ENCODE measurements around the gene NR6A1.

NR6A1 gene

DNA sequence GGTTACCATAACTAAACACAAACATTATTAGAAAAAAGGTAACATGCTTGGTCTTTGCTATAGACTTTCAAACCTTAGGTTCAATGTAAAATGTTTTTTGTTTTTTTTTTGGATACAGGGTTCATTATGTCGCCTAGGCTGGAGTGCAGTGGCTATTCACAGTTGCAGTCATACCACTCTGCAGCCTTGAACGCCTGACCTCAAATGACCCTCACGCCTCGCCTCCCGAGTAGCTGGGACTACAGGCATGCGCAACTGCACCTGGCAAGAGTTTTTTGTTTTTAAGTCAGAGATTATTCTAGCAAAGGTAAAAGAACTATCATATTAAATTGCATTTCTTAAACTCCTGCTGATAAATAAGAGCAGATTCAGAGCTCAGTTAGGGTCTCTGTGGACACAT is 208.8 kb downstream of the NR6A1 start:
- Histone ChIP-seq H3K4me1 (ENCODE audit: control insufficient read depth, insufficient read depth, low read length) (peaks cover 4% of the 10 kb centered on the region), H3K4me3 (ENCODE audit: low read length) (no peak overlapping the region), H3K36me3 (ENCODE audit: insufficient read depth, low read length) (no peaks in the 10 kb centered on the region), H3K4me2 (ENCODE audit: low read length) (no peak overlapping the region), H3K9me3 (replicated peaks; ENCODE audit: low read length) (no peaks in the 10 kb centered on the region), H3K9ac (ENCODE audit: low read depth, low read length) (no peak overlapping the region), H3K27me3 (ENCODE audit: control insufficient read depth, insufficient read depth, low read length) (no peaks in the 10 kb centered on the region)

GRCh38 chr9:124559871-124560270 is 211.2 kb downstream of the NR6A1 start:
- Histone ChIP-seq H3K9me3 (replicated peaks; ENCODE audit: low read length) (no peaks in the 10 kb centered on the region), H3K36me3 (ENCODE audit: insufficient read depth, low read length) (no peaks in the 10 kb centered on the region), H3K4me3 (ENCODE audit: low read length) (no peak overlapping the region), H3K4me2 (ENCODE audit: low read length) (no peak overlapping the region), H3K27me3 (ENCODE audit: control insufficient read depth, insufficient read depth, low read length) (no peaks in the 10 kb centered on the region), H3K9ac (ENCODE audit: low read depth, low read length) (no peak overlapping the region), H3K4me1 (ENCODE audit: control insufficient read depth, insufficient read depth, low read length) (peaks cover 4% of the 10 kb centered on the region)

DNA sequence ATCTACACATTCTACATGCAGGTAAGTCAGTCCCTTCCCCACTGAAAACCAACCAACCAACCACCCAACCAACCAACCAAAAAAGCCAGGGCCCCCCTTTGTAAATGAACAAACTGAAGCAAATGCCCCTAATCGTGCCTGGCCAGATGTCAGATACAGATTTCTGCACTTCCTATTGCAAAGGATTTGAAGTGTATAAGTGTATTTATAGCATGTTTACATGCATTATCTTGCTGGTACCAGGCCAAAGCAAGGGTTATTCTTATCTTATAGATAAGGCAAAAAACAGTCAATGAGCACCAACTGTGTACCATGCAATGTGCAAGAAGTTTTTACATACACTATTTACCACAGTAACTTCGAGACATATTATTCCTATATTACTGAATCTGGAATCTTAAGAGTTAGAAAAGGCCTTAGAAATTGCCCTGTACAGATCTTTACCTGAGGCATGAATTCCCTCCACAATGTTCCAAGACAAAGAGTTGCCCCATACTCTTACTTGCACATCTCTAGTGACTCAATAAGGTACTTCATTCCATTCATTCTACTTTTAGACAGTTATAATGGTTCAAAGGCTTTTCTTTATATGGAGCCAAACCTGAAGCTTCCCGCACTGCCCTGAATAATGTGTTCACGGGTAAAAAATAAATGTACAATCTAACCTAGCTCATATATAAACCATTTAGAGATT is 212.2 kb downstream of the NR6A1 start:
- H3K4me2 ChIP-seq (ENCODE audit: low read length): no peak overlapping the region

DNA sequence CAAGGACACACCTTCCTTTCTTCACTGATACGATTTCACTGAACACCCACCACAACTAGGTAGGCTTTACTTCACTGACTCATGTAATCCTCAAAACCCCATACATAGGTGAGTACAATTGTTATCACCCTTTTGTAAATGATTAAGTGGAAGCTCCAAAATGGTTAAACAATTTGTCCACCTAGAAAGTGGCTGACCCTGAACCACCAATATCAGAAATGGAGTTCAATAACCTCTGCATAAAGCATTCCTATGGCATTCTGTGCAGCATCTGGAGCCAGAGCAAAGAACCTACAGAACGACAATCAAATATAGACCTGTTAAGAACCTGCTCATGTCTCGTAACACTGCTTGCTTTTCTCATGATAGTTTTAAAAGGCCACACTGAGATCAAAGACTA is 213.2 kb downstream of the NR6A1 start:
- Histone ChIP-seq H3K9ac (ENCODE audit: low read depth, low read length) (no peak overlapping the region), H3K36me3 (ENCODE audit: insufficient read depth, low read length) (no peaks in the 10 kb centered on the region), H3K4me1 (ENCODE audit: control insufficient read depth, insufficient read depth, low read length) (peaks cover 13% of the 10 kb centered on the region), H3K4me2 (ENCODE audit: low read length) (no peak overlapping the region), H3K27me3 (ENCODE audit: control insufficient read depth, insufficient read depth, low read length) (no peaks in the 10 kb centered on the region), H3K4me3 (ENCODE audit: low read length) (no peak overlapping the region), H3K9me3 (replicated peaks; ENCODE audit: low read length) (no peaks in the 10 kb centered on the region)

More for the DNA sequence above, 212.2 kb downstream of the NR6A1 start:
- no peaks in the 10 kb centered on the region for H3K36me3 ChIP-seq (ENCODE audit: insufficient read depth, low read length)
- H3K9ac ChIP-seq (ENCODE audit: low read depth, low read length): no peak overlapping the region
- H3K4me1 ChIP-seq (ENCODE audit: control insufficient read depth, insufficient read depth, low read length): peaks cover 8% of the 10 kb centered on the region
- no peak overlapping the region for H3K4me3 ChIP-seq (ENCODE audit: low read length)
- H3K9me3 ChIP-seq (replicated peaks; ENCODE audit: low read length): no peaks in the 10 kb centered on the region
- no peaks in the 10 kb centered on the region for H3K27me3 ChIP-seq (ENCODE audit: control insufficient read depth, insufficient read depth, low read length)

DNA sequence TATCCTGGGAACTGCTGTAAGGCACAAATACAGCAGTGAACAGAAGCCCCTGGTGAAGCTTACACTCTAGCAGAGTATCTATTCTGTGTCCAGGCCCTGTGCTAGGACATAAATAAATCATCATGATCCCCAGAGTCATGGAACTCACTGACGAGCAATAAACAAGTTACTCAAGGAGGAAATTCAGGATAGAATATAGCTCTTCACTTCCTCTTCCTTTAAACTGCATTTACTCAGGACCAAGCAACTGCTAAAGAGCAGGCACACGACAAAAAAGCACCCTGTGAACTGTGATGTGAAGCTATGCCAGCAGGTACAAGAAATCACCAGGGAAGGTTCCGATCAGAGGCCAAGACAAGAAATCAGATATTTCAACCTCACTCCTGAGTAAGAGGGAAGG is 216.1 kb downstream of the NR6A1 start:
- Histone ChIP-seq H3K9ac (ENCODE audit: low read depth, low read length) (no peak overlapping the region), H3K4me1 (ENCODE audit: control insufficient read depth, insufficient read depth, low read length) (peaks cover 29% of the 10 kb centered on the region), H3K4me2 (ENCODE audit: low read length) (no peak overlapping the region), H3K27me3 (ENCODE audit: control insufficient read depth, insufficient read depth, low read length) (no peaks in the 10 kb centered on the region), H3K36me3 (ENCODE audit: insufficient read depth, low read length) (no peaks in the 10 kb centered on the region), H3K4me3 (ENCODE audit: low read length) (no peak overlapping the region), H3K9me3 (replicated peaks; ENCODE audit: low read length) (no peaks in the 10 kb centered on the region)

DNA sequence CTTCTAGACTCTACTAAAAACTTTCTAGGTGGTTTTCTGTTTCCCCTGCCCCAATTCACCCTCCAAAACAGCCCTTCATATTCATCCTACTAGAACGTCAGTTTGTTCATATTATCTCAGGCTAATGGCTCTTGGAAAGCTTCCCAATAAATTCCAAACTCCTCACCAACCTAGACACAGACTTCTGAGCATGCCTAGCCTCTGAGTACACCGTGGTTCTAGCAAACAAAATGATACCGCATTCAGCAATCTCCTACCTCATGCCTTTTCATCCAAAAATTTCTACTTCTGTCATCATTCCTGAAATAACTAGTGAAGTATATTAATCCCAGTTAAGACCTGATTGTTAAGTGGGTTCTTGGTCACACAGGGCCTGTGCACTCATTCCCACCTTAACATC is 217.4 kb downstream of the NR6A1 start:
- Histone ChIP-seq H3K4me2 (ENCODE audit: low read length) (no peak overlapping the region), H3K27me3 (ENCODE audit: control insufficient read depth, insufficient read depth, low read length) (no peaks in the 10 kb centered on the region), H3K4me1 (ENCODE audit: control insufficient read depth, insufficient read depth, low read length) (peaks cover 26% of the 10 kb centered on the region), H3K9ac (ENCODE audit: low read depth, low read length) (no peak overlapping the region), H3K36me3 (ENCODE audit: insufficient read depth, low read length) (no peaks in the 10 kb centered on the region), H3K4me3 (ENCODE audit: low read length) (no peak overlapping the region), H3K9me3 (replicated peaks; ENCODE audit: low read length) (no peaks in the 10 kb centered on the region)

- no peak overlapping the region for H3K4me3 ChIP-seq (ENCODE audit: low read length)
- H3K4me2 ChIP-seq (ENCODE audit: low read length): peak overlapping the region; percentile 15
- H3K9me3 ChIP-seq (replicated peaks; ENCODE audit: low read length): no peaks in the 10 kb centered on the region
- H3K36me3 ChIP-seq (ENCODE audit: insufficient read depth, low read length): no peaks in the 10 kb centered on the region
- H3K27me3 ChIP-seq (ENCODE audit: control insufficient read depth, insufficient read depth, low read length): no peaks in the 10 kb centered on the region
- peak overlapping the region; percentile 11 for H3K9ac ChIP-seq (ENCODE audit: low read depth, low read length)
- H3K4me1 ChIP-seq (ENCODE audit: control insufficient read depth, insufficient read depth, low read length): peaks cover 26% of the 10 kb centered on the region
Observed at GRCh38 chr9:124552273-124552605, 218.9 kb downstream of the NR6A1 start.

GRCh38 chr9:124551472-124552272 is 219.4 kb downstream of the NR6A1 start:
- Histone ChIP-seq H3K36me3 (ENCODE audit: insufficient read depth, low read length) (no peaks in the 10 kb centered on the region), H3K27me3 (ENCODE audit: control insufficient read depth, insufficient read depth, low read length) (no peaks in the 10 kb centered on the region), H3K4me2 (ENCODE audit: low read length) (peak overlapping the region; percentile 15), H3K4me1 (ENCODE audit: control insufficient read depth, insufficient read depth, low read length) (peaks cover 26% of the 10 kb centered on the region), H3K4me3 (ENCODE audit: low read length) (no peak overlapping the region), H3K9me3 (replicated peaks; ENCODE audit: low read length) (no peaks in the 10 kb centered on the region), H3K9ac (ENCODE audit: low read depth, low read length) (peak overlapping the region; percentile 11)

GRCh38 chr9:124550072-124550471 is 221.0 kb downstream of the NR6A1 start:
- H3K27me3 ChIP-seq (ENCODE audit: control insufficient read depth, insufficient read depth, low read length): no peaks in the 10 kb centered on the region
- no peak overlapping the region for H3K9ac ChIP-seq (ENCODE audit: low read depth, low read length)
- no peaks in the 10 kb centered on the region for H3K9me3 ChIP-seq (replicated peaks; ENCODE audit: low read length)
- H3K4me1 ChIP-seq (ENCODE audit: control insufficient read depth, insufficient read depth, low read length): peaks cover 26% of the 10 kb centered on the region
- H3K36me3 ChIP-seq (ENCODE audit: insufficient read depth, low read length): no peaks in the 10 kb centered on the region
- H3K4me2 ChIP-seq (ENCODE audit: low read length): no peak overlapping the region
- no peak overlapping the region for H3K4me3 ChIP-seq (ENCODE audit: low read length)

DNA sequence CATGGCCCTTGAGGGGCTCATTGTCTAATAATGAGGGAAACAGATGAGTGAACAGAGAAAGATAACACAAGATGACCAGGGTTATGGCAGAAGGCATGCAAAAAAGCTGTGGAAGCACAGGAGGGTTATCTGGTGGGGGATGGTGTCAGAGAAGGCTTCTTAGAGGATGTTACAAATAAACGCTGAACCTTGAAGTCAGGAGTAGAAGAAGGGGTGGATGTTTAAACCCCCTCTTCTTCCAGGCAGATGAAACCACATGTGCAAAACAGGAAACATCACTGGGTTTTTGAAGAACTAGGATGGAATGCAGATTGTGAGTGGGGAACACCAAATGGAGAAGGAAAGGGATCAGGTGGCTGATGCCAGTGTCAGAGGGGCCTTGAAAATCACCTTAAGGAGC is 222.1 kb downstream of the NR6A1 start:
- H3K9ac ChIP-seq (ENCODE audit: low read depth, low read length): no peak overlapping the region
- H3K9me3 ChIP-seq (replicated peaks; ENCODE audit: low read length): no peaks in the 10 kb centered on the region
- H3K36me3 ChIP-seq (ENCODE audit: insufficient read depth, low read length): no peaks in the 10 kb centered on the region
- no peak overlapping the region for H3K4me2 ChIP-seq (ENCODE audit: low read length)
- no peaks in the 10 kb centered on the region for H3K27me3 ChIP-seq (ENCODE audit: control insufficient read depth, insufficient read depth, low read length)
- H3K4me1 ChIP-seq (ENCODE audit: control insufficient read depth, insufficient read depth, low read length): peaks cover 23% of the 10 kb centered on the region
- no peak overlapping the region for H3K4me3 ChIP-seq (ENCODE audit: low read length)

GRCh38 chr9:124544535-124544934 is 226.6 kb downstream of the NR6A1 start:
- Histone ChIP-seq H3K9me3 (replicated peaks; ENCODE audit: low read length) (no peaks in the 10 kb centered on the region), H3K4me3 (ENCODE audit: low read length) (no peak overlapping the region), H3K4me1 (ENCODE audit: control insufficient read depth, insufficient read depth, low read length) (no peaks in the 10 kb centered on the region), H3K27me3 (ENCODE audit: control insufficient read depth, insufficient read depth, low read length) (peaks cover 7% of the 10 kb centered on the region), H3K4me2 (ENCODE audit: low read length) (no peak overlapping the region), H3K36me3 (ENCODE audit: insufficient read depth, low read length) (no peaks in the 10 kb centered on the region), H3K9ac (ENCODE audit: low read depth, low read length) (no peak overlapping the region)

DNA sequence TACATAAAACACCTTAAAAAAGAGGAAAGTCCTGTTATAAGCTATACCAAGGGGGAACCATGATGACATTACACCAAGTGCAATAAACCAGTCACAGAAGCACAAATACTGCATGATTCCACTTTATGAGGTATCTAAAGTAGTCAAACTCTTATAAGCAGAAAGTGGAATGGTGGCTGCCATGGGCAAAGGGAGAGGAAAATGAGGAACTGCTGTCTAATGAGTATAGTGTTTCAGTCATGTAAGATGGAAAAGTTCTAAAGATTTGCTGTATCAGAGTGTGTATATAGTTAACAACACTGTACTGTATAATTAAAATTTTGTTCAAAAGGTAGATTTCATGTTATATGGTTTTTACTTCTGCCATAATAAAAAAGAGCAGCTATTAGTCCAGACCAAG is 229.3 kb downstream of the NR6A1 start:
- Histone ChIP-seq H3K4me2 (ENCODE audit: low read length) (no peak overlapping the region), H3K36me3 (ENCODE audit: insufficient read depth, low read length) (no peaks in the 10 kb centered on the region), H3K4me3 (ENCODE audit: low read length) (no peak overlapping the region), H3K27me3 (ENCODE audit: control insufficient read depth, insufficient read depth, low read length) (peaks cover 7% of the 10 kb centered on the region), H3K4me1 (ENCODE audit: control insufficient read depth, insufficient read depth, low read length) (no peaks in the 10 kb centered on the region), H3K9ac (ENCODE audit: low read depth, low read length) (no peak overlapping the region), H3K9me3 (replicated peaks; ENCODE audit: low read length) (no peaks in the 10 kb centered on the region)
